Measurements from ENCODE around the gene NAGLU.

DNA sequence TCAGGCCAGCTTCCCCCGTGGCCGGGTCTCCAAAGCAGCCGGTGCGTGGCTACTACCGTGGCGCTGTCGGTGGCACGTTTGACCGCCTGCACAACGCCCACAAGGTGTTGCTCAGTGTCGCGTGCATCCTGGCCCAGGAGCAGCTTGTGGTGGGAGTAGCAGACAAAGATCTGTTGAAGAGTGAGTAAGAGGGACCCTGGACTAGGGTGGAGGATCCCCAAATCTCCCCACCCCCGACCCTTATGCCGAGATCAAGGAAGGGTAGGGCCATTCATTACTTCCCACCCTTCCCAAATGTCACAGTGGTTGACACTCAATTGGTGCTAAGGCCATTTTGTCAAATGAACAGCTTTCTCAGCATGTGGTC, 27.1 kb downstream of the NAGLU start:
- TF ChIP-seq, protein P1, sequence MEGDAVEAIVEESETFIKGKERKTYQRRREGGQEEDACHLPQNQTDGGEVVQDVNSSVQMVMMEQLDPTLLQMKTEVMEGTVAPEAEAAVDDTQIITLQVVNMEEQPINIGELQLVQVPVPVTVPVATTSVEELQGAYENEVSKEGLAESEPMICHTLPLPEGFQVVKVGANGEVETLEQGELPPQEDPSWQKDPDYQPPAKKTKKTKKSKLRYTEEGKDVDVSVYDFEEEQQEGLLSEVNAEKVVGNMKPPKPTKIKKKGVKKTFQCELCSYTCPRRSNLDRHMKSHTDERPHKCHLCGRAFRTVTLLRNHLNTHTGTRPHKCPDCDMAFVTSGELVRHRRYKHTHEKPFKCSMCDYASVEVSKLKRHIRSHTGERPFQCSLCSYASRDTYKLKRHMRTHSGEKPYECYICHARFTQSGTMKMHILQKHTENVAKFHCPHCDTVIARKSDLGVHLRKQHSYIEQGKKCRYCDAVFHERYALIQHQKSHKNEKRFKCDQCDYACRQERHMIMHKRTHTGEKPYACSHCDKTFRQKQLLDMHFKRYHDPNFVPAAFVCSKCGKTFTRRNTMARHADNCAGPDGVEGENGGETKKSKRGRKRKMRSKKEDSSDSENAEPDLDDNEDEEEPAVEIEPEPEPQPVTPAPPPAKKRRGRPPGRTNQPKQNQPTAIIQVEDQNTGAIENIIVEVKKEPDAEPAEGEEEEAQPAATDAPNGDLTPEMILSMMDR (conservative IDR thresholded peaks at IDR 0.05; ENCODE audit: low read depth in 2 of 2) = no peak
- no peak for TF ChIP-seq EZH2 (IDR thresholded peaks at IDR 0.05; ENCODE audit: low read depth, unreplicated experiment)
- no peak for TF ChIP-seq JUNB (IDR thresholded peaks at IDR 0.05; ENCODE audit: unreplicated experiment)
- TF ChIP-seq, protein P2, sequence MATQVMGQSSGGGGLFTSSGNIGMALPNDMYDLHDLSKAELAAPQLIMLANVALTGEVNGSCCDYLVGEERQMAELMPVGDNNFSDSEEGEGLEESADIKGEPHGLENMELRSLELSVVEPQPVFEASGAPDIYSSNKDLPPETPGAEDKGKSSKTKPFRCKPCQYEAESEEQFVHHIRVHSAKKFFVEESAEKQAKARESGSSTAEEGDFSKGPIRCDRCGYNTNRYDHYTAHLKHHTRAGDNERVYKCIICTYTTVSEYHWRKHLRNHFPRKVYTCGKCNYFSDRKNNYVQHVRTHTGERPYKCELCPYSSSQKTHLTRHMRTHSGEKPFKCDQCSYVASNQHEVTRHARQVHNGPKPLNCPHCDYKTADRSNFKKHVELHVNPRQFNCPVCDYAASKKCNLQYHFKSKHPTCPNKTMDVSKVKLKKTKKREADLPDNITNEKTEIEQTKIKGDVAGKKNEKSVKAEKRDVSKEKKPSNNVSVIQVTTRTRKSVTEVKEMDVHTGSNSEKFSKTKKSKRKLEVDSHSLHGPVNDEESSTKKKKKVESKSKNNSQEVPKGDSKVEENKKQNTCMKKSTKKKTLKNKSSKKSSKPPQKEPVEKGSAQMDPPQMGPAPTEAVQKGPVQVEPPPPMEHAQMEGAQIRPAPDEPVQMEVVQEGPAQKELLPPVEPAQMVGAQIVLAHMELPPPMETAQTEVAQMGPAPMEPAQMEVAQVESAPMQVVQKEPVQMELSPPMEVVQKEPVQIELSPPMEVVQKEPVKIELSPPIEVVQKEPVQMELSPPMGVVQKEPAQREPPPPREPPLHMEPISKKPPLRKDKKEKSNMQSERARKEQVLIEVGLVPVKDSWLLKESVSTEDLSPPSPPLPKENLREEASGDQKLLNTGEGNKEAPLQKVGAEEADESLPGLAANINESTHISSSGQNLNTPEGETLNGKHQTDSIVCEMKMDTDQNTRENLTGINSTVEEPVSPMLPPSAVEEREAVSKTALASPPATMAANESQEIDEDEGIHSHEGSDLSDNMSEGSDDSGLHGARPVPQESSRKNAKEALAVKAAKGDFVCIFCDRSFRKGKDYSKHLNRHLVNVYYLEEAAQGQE (IDR thresholded peaks at IDR 0.05; ENCODE audit: unreplicated experiment) = no peak
- TF ChIP-seq ZNF331 (CRISPR knock-in tag; IDR thresholded peaks at IDR 0.05; ENCODE audit: low read depth) = no peak
- TF ChIP-seq, protein P3, sequence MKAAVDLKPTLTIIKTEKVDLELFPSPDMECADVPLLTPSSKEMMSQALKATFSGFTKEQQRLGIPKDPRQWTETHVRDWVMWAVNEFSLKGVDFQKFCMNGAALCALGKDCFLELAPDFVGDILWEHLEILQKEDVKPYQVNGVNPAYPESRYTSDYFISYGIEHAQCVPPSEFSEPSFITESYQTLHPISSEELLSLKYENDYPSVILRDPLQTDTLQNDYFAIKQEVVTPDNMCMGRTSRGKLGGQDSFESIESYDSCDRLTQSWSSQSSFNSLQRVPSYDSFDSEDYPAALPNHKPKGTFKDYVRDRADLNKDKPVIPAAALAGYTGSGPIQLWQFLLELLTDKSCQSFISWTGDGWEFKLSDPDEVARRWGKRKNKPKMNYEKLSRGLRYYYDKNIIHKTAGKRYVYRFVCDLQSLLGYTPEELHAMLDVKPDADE (IDR thresholded peaks at IDR 0.05) = no peak
- no peak for TF ChIP-seq POLR2AphosphoS5 (IDR thresholded peaks at IDR 0.05; ENCODE audit: low read depth)
- TF ChIP-seq EZH2phosphoT487 (IDR thresholded peaks at IDR 0.05; ENCODE audit: unreplicated experiment) = no peak
